Inferior parietal cortex (tissue), 1 donor: Measurements from ENCODE around the gene ACTR3.

Experiments
- DNase-seq: peaks from one replicate; pipeline ENCODE4 v3.0.0-alpha.2; 2016; ENCODE audit errors: extremely low spot score

ACTR3 gene

GRCh38 chr2:113965644-113966043 is 75.8 kb downstream of the ACTR3 start:
- DNase-seq = no peak

GRCh38 chr2:113966171-113966570 is 76.3 kb downstream of the ACTR3 start:
- no peak for DNase-seq

DNA sequence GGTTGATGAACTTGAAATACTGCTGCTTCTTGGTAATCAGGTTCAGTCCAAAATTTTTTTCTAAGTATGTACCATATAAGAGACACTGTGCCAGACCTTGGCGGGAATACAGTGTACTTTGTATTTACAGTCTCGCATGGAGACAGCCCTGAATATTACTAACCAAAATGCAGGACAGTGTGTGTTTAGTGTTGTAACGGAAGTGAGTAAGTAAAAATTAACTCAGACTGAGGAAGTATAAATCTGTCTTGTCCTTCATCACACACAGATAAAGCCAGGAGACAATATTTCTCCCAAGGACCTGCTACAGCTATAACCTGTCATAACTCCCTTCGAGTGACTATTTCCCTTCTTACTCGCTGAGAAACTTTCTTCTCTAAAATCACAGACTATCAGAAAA is 76.9 kb downstream of the ACTR3 start:
- no peak for DNase-seq

DNA sequence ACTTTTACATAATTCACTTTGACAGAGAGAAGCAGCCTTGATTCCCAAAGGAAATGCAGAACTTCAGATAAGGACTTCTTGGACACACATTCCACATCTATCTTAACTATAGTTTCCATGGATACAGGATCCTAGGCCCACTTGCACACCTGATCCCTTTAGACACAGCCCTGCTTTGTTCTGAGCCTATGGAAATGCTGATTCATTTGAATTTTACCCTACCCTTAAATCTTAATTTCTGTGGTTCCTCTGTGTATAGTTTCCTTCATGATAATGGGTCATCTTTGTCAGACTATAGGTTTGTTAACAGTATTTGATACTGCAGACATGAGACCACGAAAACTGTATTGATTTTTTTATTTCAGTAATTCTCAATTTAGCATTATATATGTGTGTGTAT is 77.4 kb downstream of the ACTR3 start:
- no peak for DNase-seq

DNA sequence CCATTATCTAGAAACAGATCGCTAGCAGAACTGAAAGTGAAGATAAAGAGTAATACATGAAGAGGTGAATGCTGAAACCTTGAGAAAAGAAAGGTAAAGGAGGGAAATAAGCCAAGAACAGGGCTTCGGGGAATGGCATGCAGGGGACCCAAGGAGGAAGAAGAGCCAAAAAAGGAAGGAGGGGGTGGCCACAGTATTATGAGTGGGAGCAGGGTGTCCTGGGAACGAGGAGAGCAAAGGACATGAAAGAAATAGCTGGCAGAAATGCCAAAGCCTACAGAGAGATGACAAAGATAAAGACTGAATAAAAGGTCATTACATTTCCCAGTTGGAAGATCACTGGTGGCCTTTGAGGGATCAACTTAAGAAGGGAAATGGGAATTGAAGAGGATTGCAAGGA is 82.9 kb downstream of the ACTR3 start:
- no peak for DNase-seq

DNA sequence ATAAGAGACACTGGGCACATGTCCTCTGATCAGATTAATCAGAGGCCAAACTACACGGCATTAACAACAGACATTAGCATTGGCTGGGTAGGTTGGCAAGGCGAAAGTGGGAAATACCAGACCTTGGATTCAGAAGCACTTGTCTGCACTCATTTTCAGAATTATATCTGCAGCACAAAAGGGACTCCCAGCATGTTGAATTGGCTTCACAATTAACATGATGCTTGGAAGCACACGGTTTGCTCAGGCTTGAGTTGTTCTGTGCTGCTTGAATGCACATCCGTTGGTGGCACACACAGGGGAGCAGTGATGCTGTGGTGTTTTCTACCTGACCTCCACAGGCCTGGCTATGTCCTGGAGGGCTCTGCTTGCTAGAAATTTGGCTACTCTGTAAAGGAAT is 83.9 kb downstream of the ACTR3 start:
- no peak for DNase-seq

- no peak for DNase-seq
Measured at GRCh38 chr2:113974727-113975126, 84.8 kb downstream of the ACTR3 start.

- no peak for DNase-seq
Measured at GRCh38 chr2:113976277-113976928, 86.5 kb downstream of the ACTR3 start.

DNA sequence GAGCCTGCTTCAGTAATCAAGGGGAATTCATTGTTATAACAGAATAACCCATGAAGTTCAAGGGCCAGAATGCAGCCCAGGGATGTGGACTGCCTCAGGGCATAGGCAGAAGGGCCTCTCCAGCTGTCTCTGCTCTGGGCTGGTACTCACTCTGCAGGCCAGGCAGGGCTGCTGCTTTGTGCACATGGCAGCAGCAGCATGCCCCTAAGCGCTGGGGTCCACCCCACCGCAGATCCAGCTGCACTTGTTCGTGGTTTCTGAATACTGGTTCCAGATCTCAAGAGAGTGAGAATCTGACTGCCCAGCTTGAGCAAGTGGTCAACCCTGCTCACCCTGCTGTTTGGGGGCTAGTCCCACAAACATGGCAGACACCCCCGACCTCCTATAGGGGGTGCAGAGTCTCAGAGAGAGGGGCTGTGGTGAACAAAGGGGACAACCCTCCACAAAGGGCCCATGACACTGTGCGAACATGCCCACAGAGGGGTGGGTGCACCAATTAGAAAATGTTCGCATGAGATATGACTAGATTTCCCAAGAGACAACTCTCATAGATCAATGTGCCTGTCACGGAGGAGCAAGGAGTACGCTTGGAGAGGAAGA is 87.3 kb downstream of the ACTR3 start:
- DNase-seq = no peak

DNA sequence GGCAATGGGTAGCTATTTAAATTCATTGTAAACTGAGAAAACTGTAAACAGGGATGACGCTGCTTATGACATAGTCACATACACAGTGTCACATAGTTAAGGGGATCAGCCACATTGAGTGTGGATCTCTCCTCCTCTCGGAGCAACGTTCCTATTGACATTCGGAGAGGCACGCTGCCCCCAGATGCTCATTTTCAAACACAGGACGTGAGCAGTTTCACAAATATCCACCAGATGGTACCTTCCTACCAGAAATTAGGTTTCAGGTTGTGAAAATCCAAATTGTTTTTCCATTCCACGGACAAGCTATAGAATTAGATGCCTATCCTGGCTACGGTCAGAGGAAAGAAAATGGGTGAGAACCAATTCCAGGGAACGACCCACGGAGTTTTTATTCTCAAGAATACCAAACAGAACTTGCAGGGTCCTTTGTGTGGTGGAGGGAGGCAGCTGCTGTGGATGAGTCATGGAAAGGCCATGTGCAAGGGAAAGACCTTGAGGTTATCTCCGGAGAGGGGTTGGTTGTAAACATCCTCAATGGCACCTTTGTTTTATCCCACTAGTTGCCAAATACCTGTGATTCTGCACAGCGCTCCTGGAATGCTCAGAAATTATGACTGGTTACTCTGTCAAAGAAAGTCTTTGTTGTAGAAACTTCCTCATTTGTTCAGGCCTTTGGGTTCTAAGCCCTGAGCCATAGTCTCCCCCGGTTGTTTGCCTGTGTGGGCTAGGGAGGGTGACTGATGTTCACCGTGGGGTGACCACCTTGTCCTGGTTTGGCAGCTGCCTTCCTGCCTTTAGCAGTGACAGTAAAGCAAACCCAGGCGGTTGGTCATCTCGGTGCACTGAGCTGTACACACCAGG is 88.0 kb downstream of the ACTR3 start:
- DNase-seq = peak; percentile 72

DNA sequence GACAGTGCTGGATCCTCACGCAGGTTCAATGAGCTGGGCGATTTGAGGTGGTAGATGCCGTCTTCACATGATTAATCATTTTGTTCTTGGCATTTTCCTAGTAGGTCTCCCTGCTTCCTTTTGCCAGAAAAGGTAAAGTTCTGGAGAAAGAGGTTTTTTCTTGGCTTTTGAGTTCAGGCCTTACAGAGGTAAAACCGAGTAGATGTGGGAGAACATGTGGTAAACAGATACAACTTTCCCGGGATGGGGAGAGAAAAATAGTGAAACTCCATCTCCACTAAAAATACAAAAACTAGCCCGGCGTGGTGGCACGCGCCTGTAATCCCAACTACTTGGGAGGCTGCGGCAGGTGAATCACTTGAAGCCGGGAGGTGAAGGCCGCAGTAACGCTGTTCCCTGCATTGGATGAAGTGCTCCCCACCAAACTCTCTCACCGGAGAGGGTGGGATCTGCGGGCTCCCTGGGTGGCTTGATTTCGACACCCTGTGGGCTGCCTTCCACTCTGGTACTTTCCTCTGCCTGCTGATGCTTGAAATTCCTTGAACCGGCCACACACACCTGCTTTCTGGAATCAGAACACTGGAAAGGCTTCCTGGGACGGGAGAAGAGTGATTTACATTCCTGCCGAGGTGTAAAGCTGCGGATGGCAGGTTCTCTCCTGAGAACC is 88.8 kb downstream of the ACTR3 start:
- no peak for DNase-seq

DNA sequence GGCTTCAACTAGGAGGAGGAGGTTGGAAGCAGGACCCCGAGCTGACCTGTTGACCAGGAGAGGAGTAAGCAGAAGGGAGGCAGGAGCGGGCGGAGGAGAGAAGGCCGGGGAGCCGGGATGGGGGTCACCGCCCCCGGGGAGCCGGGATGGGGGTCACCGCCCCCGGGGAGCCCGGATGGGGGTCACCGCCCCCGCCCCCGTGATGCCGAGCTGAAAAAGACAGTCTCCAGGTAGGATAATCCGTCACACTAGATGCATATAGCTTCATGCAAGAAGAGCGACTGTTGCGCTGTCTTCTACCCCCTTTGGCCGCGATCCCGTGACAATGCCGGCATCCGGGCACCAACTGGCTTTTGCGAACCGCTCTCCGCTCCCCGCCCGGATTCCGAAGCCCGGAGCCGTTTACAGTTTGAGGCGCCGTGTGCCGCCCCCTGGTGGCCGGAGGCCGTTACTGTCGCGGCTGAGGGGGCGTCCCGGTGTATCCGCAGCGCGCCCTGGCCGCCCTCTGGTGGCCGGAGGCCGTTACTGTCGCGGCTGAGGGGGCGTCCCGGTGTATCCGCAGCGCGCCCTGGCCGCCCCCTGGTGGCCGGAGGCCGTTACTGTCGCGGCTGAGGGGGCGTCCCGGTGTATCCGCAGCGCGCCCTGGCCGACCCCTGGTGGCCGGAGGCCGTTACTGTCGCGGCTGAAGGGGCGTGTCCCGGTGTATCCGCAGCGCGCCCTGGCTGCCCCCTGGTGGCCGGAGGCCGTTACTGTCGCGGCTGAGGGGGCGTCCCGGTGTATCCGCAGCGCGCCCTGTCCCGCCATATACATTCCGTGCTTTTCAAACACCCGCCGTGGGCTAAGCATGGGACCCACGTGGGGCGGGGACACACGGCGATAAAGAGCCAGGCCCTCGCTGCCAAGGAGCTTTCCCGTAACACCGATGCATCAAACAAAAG is 89.6 kb downstream of the ACTR3 start:
- no peak for DNase-seq

DNA sequence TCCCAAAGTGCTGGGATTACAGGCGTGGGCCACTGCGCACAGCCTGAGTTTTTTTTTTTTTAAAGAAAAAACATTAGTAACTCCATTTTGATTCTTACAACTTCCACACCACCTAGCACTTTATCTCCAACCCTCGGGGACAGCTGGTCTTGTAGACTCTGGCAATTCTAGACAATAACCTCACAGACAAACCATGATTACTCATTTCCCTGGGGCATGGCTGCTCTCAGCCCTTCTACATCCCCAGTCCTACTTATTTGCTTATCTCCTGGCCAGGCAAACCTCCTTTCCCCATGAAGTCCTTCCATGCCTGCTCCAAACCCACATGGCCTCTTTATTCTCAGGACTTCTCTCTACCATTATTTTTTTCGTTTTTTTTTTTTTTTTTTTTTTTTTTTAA is 91.1 kb downstream of the ACTR3 start:
- no peak for DNase-seq

GRCh38 chr2:113981404-113982134 is 91.7 kb downstream of the ACTR3 start:
- no peak for DNase-seq

DNA sequence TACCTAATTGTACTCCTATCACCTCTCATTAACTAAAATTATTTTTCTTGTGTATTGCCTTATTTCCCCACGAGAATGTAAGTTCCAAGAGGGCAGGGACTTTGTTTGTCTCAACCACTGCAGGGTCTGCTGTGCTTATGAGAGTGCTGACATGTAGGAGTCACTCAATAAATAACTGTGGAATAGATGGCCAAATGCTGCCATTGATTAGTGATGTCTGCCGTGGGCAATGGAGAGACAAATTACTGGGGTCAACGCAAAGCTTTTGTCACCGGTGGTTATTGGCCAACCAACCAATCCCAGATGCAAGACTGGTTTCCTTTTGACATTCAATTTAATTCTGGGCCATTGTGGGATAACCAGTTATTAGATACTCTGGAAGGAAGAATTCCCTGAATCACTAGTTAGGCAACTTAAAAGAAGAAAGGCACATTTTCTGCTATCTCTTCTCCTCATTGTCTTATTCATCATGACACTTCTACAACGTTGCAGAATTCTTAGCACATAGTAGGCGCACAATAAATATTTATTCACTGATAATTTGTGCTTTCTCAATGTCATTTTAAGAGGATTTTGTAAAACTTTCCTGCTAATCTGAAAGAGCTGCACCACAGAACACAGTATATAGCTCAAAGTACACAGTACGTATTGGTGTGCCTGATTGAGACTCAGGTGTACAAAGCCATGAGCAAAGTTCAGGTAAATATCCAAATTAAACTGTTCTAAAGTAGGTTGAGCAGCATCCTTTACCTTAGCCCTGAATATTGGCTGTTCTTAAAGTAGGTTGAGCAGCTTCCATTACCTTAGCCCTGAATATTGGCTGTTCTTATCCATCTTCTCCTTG is 95.9 kb downstream of the ACTR3 start:
- no peak for DNase-seq

- no peak for DNase-seq
Measured at GRCh38 chr2:113986762-113987290, 96.9 kb downstream of the ACTR3 start.

DNA sequence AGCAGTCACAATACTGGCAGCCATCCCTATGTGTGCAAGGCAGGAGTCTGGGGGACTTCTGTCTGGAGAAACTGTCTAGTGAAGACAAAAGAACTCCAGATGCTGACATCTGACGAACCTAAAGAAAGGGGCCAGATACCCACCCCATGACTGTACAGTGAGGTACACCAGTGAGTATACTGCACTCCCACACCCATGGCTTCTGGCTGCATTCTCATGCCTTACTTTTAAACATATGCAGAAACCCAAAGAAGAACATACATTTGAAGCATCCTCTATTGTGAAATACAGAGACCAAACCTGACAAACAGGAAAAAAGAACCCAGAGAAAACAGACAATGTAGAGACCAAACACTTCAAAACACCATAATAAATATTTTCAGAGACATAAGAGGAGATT is 102.2 kb downstream of the ACTR3 start:
- DNase-seq = no peak

GRCh38 chr2:113996671-113997594 is 107.0 kb downstream of the ACTR3 start:
- DNase-seq = peak; percentile 40
